HEK293 (cell line): ENCODE results near the gene INPP5F.
A peak's percentile ranks its signal among the peaks of the same experiment; 100 is the strongest.

Experiments
- CTCF ChIA-PET: fragments of 350-600 bp; formaldehyde crosslinking; extraction: SDS; loops from one replicate; lab custom pipeline; 2021; ENCODE audit warnings: antibody characterized with exemption; lab: Yijun Ruan, JAX
- POLR2A ChIA-PET: fragments of 300-600 bp; formaldehyde crosslinking; extraction: SDS; loops from one replicate; lab custom pipeline; 2020; ENCODE audit warnings: antibody characterized with exemption, inconsistent platforms; lab: Yijun Ruan, JAX
- H3K27ac ChIP-seq: fragments of 200-500 bp; sonication (Bioruptor generic); 2 replicates; pipeline ENCODE4 v1.5.1; 2014; ENCODE audit warnings: low read depth, low read length, control low read depth, inconsistent platforms; ENCODE audit errors: extremely low read depth
- H3K36me3 ChIP-seq, 2 experiments: fragments of 200-500 bp in 1 of 2; sonication (Bioruptor generic) in 1 of 2; 1 replicate in 1 of 2; 2 replicates in 1 of 2; pipeline ENCODE4 v1.5.1; 2014 to 2017; ENCODE audit warnings: inconsistent platforms in 2 of 2, low read length in 2 of 2; ENCODE audit not compliant: control insufficient read depth in 2 of 2, insufficient read depth in 1 of 2
- H3K4me1 ChIP-seq: fragments of 200-500 bp; sonication (Bioruptor generic); 2 replicates; pipeline ENCODE4 v1.5.1; 2014; ENCODE audit warnings: mild to moderate bottlenecking, low read length, inconsistent platforms; ENCODE audit not compliant: control insufficient read depth, insufficient read depth
- H3K4me3 ChIP-seq: 2 replicates; pipeline ENCODE4 v1.5.1; 2011; ENCODE audit warnings: low read depth, mild to moderate bottlenecking, control low read depth, low read length, moderate library complexity
- H3K9me3 ChIP-seq: fragments of 200-500 bp; sonication (Bioruptor generic); 2 replicates; pipeline ENCODE4 v1.5.1; 2014; ENCODE audit warnings: low read depth, low read length, inconsistent platforms; ENCODE audit not compliant: control insufficient read depth, insufficient read depth
- KLF16 ChIP-seq: fragments of 450-650 bp; formaldehyde crosslinking; IDR thresholded peaks from 2 replicates; pipeline ENCODE4 v1.5.1; 2017; ENCODE audit warnings: missing biosample characterization, missing genetic modification characterization
- KLF9 ChIP-seq: fragments of 450-650 bp; formaldehyde crosslinking; IDR thresholded peaks from 2 replicates; pipeline ENCODE4 v1.5.1; 2016; ENCODE audit warnings: missing biosample characterization, missing genetic modification characterization, low read depth
- PATZ1 ChIP-seq: fragments of 450-650 bp; formaldehyde crosslinking; IDR thresholded peaks from 2 replicates; pipeline ENCODE4 v1.5.1; 2016; ENCODE audit warnings: missing biosample characterization, missing genetic modification characterization
- PRDM6 ChIP-seq: fragments of 450-650 bp; formaldehyde crosslinking; IDR thresholded peaks from 2 replicates; pipeline ENCODE4 v1.5.1; 2017; ENCODE audit warnings: missing biosample characterization, missing genetic modification characterization
- YY1 ChIP-seq: fragments of 450-650 bp; formaldehyde crosslinking; IDR thresholded peaks from 2 replicates; pipeline ENCODE4 v1.5.1; 2018; ENCODE audit warnings: missing biosample characterization, missing genetic modification characterization
- ZNF112 ChIP-seq: fragments of 450-650 bp; formaldehyde crosslinking; IDR thresholded peaks from 2 replicates; pipeline ENCODE4 v1.5.0; 2017; ENCODE audit warnings: missing biosample characterization, missing genetic modification characterization
- ZNF174 ChIP-seq: fragments of 450-650 bp; formaldehyde crosslinking; IDR thresholded peaks from 2 replicates; pipeline ENCODE4 v1.5.0; 2017; ENCODE audit warnings: missing biosample characterization, mild to moderate bottlenecking, missing genetic modification characterization
- ZNF26 ChIP-seq: fragments of 450-650 bp; formaldehyde crosslinking; IDR thresholded peaks from 2 replicates; pipeline ENCODE4 v1.5.1; 2016; ENCODE audit warnings: missing biosample characterization, missing genetic modification characterization
- ZNF311 ChIP-seq: fragments of 450-650 bp; formaldehyde crosslinking; IDR thresholded peaks from 2 replicates; pipeline ENCODE4 v1.5.1; 2017; ENCODE audit warnings: missing biosample characterization, missing genetic modification characterization, borderline replicate concordance
- ZNF341 ChIP-seq: fragments of 450-650 bp; formaldehyde crosslinking; IDR thresholded peaks from 2 replicates; pipeline ENCODE4; 2016; ENCODE audit warnings: low read depth, missing biosample characterization, missing genetic modification characterization
- ZNF354C ChIP-seq: fragments of 450-650 bp; formaldehyde crosslinking; IDR thresholded peaks from 2 replicates; pipeline ENCODE4 v1.5.1; 2016; ENCODE audit warnings: missing biosample characterization, missing genetic modification characterization, low read depth, borderline replicate concordance
- ZNF398 ChIP-seq: fragments of 450-650 bp; formaldehyde crosslinking; IDR thresholded peaks from 2 replicates; pipeline ENCODE4 v1.5.1; 2017; ENCODE audit warnings: missing biosample characterization, missing genetic modification characterization
- ZNF404 ChIP-seq: fragments of 450-650 bp; formaldehyde crosslinking; IDR thresholded peaks from 2 replicates; pipeline ENCODE4 v1.5.1; 2017; ENCODE audit warnings: missing biosample characterization, missing genetic modification characterization
- ZNF426 ChIP-seq: fragments of 450-650 bp; formaldehyde crosslinking; IDR thresholded peaks from 2 replicates; pipeline ENCODE4 v1.5.1; 2017; ENCODE audit warnings: missing biosample characterization, missing genetic modification characterization, mild to moderate bottlenecking, inconsistent platforms, moderate library complexity
- ZNF600 ChIP-seq: fragments of 450-650 bp; formaldehyde crosslinking; IDR thresholded peaks from 2 replicates; pipeline ENCODE4 v1.5.1; 2016; ENCODE audit warnings: missing biosample characterization, missing genetic modification characterization
- ZNF623 ChIP-seq: fragments of 450-650 bp; formaldehyde crosslinking; IDR thresholded peaks from 2 replicates; pipeline ENCODE4 v1.5.1; 2016; ENCODE audit warnings: missing biosample characterization, missing genetic modification characterization
- ZNF626 ChIP-seq: fragments of 450-650 bp; sonication (Bioruptor Pico); formaldehyde crosslinking; IDR thresholded peaks from 2 replicates; pipeline ENCODE4 v1.5.1; 2018; ENCODE audit warnings: missing biosample characterization, missing genetic modification characterization, inconsistent platforms
- ZNF660 ChIP-seq: fragments of 450-650 bp; IDR thresholded peaks from 2 replicates; pipeline ENCODE4 v1.5.1; 2018; ENCODE audit warnings: missing biosample characterization, mild to moderate bottlenecking, missing genetic modification characterization
- ZNF707 ChIP-seq: fragments of 450-650 bp; formaldehyde crosslinking; IDR thresholded peaks from 2 replicates; pipeline ENCODE4 v1.5.1; 2016; ENCODE audit warnings: missing biosample characterization, missing genetic modification characterization
- ZNF777 ChIP-seq: fragments of 450-650 bp; formaldehyde crosslinking; IDR thresholded peaks from 2 replicates; pipeline ENCODE4 v1.5.1; 2017; ENCODE audit warnings: missing biosample characterization, missing genetic modification characterization, borderline replicate concordance

The INPP5F gene

GRCh38 chr10:119759832-119760231 lies 34.0 kb downstream of the INPP5F start:
- no peak overlapping the region for H3K4me3 ChIP-seq
- CTCF ChIA-PET: interaction anchor here (0.6 to 2.7 kb wide), 2 partner anchors 9 to 1014 kb away, joined by 4 to 14 read pairs; no protein-coding TSS in a partner anchor
- no peaks in the 10 kb centered on the region for H3K9me3 ChIP-seq
- H3K36me3 ChIP-seq: no peaks in the 10 kb centered on the region
- peaks cover 6% of the 10 kb centered on the region for H3K4me1 ChIP-seq
- H3K27ac ChIP-seq: no peak overlapping the region
- POLR2A ChIA-PET: no interaction called here
- TF ChIP-seq PRDM6 (tag by site-specific recombination): no peak
- TF ChIP-seq ZNF341 (tag by site-specific recombination): no peak
- TF ChIP-seq ZNF354C (tag by site-specific recombination): no peak
- TF ChIP-seq ZNF398 (tag by site-specific recombination): no peak
- TF ChIP-seq KLF9 (tag by site-specific recombination): no peak
- no peak for TF ChIP-seq ZNF623 (tag by site-specific recombination)
- TF ChIP-seq ZNF426 (tag by site-specific recombination): no peak
- no peak for TF ChIP-seq ZNF626 (tag by site-specific recombination)
- TF ChIP-seq KLF16 (tag by site-specific recombination): no peak
- TF ChIP-seq ZNF112 (tag by site-specific recombination): no peak
- TF ChIP-seq ZNF777: no peak

- no peak overlapping the region for H3K4me3 ChIP-seq
- H3K9me3 ChIP-seq: no peaks in the 10 kb centered on the region
- POLR2A ChIA-PET: no interaction called here
- H3K27ac ChIP-seq: no peak overlapping the region
- CTCF ChIA-PET: interaction anchor here (0.6 to 2.7 kb wide), 8 partner anchors 10 to 241 kb away, joined by 3 to 14 read pairs (median 3); no protein-coding TSS in a partner anchor
- H3K4me1 ChIP-seq: 0 out of 2 replicates have a peak, but pooled peaks cover 4% of the 10 kb centered on the region
- TF ChIP-seq ZNF174 (tag by site-specific recombination): no peak
- no peak for TF ChIP-seq ZNF26
- TF ChIP-seq ZNF404 (tag by site-specific recombination): no peak
- no peak for TF ChIP-seq PATZ1
- TF ChIP-seq PRDM6 (tag by site-specific recombination): peak; percentile 50
- no peak for TF ChIP-seq ZNF707
- TF ChIP-seq ZNF660: 0 out of 2 replicates have a peak, but pooled peaks have one; percentile 38
- 0 out of 2 replicates have a peak, but pooled peaks have one; percentile 16 for TF ChIP-seq YY1 (tag by site-specific recombination)
- TF ChIP-seq ZNF600 (tag by site-specific recombination): no peak
- no peak for TF ChIP-seq ZNF311 (tag by site-specific recombination)
- TF ChIP-seq, all 188 proteins: peak for 3
- no peaks in the 10 kb centered on the region for H3K36me3 ChIP-seq
Measured at GRCh38 chr10:119761106-119761505, 35.3 kb downstream of the INPP5F start.
